K562 (cell line): ENCODE measurements around the gene TMEM222. TPM values are rescaled to one million over a fixed set of nuclear protein-coding genes. Genes with fewer than 3 reads are reported as not detected.

Source experiments
- CBX2 ChIP-seq: fragments of 200-600 bp; sonication (generic); IDR thresholded peaks from one replicate; pipeline ENCODE4 v1.6.1; 2012; ENCODE audit warnings: mild to moderate bottlenecking, low read length, inconsistent platforms; ENCODE audit not compliant: insufficient read depth, poor library complexity, severe bottlenecking
- ESRRB ChIP-seq: fragments of 250-450 bp; sonication (Bioruptor Pico); IDR thresholded peaks from 2 replicates; pipeline ENCODE4 v1.5.0; 2020; ENCODE audit warnings: mild to moderate bottlenecking, moderate library complexity, borderline replicate concordance
- IRF2 ChIP-seq: sonication (generic); formaldehyde crosslinking; IDR thresholded peaks from 2 replicates; pipeline ENCODE4 v1.8.1; 2022; ENCODE audit warnings: mild to moderate bottlenecking, missing genetic modification reagents
- MAZ ChIP-seq, 2 experiments: fragments of 450-650 bp in 1 of 2; sonication (generic) in 1 of 2; formaldehyde crosslinking; IDR thresholded peaks in 1 of 2; conservative IDR thresholded peaks in 1 of 2; 2 replicates each; pipeline versions ENCODE4 v1.4.0 to v1.5.0; 2020; ENCODE audit warnings: mild to moderate bottlenecking in 1 of 2, missing genetic modification reagents in 1 of 2
- NBN ChIP-seq: fragments of 450-650 bp; IDR thresholded peaks from 2 replicates; pipeline ENCODE4 v1.6.1; 2016; ENCODE audit warnings: low read depth, mild to moderate bottlenecking
- SAFB ChIP-seq: fragments of 200-400 bp; formaldehyde crosslinking; IDR thresholded peaks from 2 replicates; pipeline ENCODE4 v1.6.1; 2017; ENCODE audit warnings: low read depth, low read length, borderline replicate concordance
- SMARCC2 ChIP-seq: fragments of 450-650 bp; IDR thresholded peaks from 2 replicates; pipeline ENCODE4 v1.6.1; 2017; ENCODE audit warnings: antibody characterized with exemption, moderate library complexity, mild to moderate bottlenecking, low read depth
- TBL1XR1 ChIP-seq, 2 experiments: IDR thresholded peaks; 2 replicates each; pipeline ENCODE4 v1.6.1; 2012; ENCODE audit warnings: improper control_type of control experiment in 2 of 2, low read length in 2 of 2, mild to moderate bottlenecking in 1 of 2
- polyA plus RNA-seq, 8 experiments: library from polyadenylated mRNA; depleted of rRNA in 4 of 8; stranded (reverse) in 5 of 8; unstranded in 3 of 8; fragments of >200 nt; fragmentation: Nextera tagmentation in 2 of 8; fragmentation: Illumina TruSeq in 1 of 8; extraction: Ambion mirVana in 2 of 8; extraction: Trizol in 1 of 8; gene quantifications; 2 replicates each; pipeline versions ENCODE4 v1.2.1 to v1.2.3, GENCODE V29; 2011 to 2014; ENCODE audit warnings: inconsistent platforms in 1 of 8, missing spikeins in 1 of 8
- total RNA-seq, 7 experiments: library from RNA; depleted of rRNA in 6 of 7; stranded (reverse); fragments of >200 nt in 6 of 7; fragmentation: Illumina TruSeq in 2 of 7; extraction: Trizol in 2 of 7; gene quantifications; 2 replicates each; pipeline versions ENCODE4 v1.2.1 to v1.2.3, GENCODE V29; 2011 to 2021; ENCODE audit warnings: low replicate concordance in 1 of 7

TMEM222 gene
- total and polyA plus RNA-seq, 9 of the 15 experiments (the other 6 are each of a cell fraction or from before 2014, with no cell fraction given): 6.9 to 48.0 (median 32.8) TPM

GRCh38 chr1:27357281-27358037 lies 35.5 kb downstream of the TMEM222 start (continued):
- TF ChIP-seq MAZ (CRISPR knock-in tag; conservative IDR thresholded peaks at IDR 0.05 in 1 of 2, IDR thresholded peaks at IDR 0.05 in 1 of 2) (peak; percentile 42 to 77), SAFB (no peak), ESRRB (CRISPR knock-in tag) (no peak), NBN (no peak), TBL1XR1 (IDR thresholded peaks at IDR 0.05; ENCODE audit: low read length in 2 of 2) (no peak), CBX2 (no peak), SMARCC2 (no peak), IRF2 (peak; percentile 25; the same call in 1 of the 2 replicates)
